Right lobe of liver (tissue), 6 donors: ENCODE results near the gene ERVMER34-1. TPM values are rescaled to one million over a fixed set of nuclear protein-coding genes. Genes with fewer than 3 reads are reported as not detected.

ENCODE experiments used
- ATAC-seq, 4 donors: fragments of 200-7000 bp; cut with Tn5 transposase; one replicate each; pipeline ENCODE4 v1.9.1; 2020; ENCODE audit warnings: mild to moderate bottlenecking in 4 of 4, moderate library complexity in 4 of 4
- DNase-seq, 3 donors: peaks; one replicate each; pipeline ENCODE4 v3.0.0-alpha.2; 2020
- H3K27ac ChIP-seq, 3 donors: fragments of 200-600 bp; one replicate each; pipeline ENCODE4 v1.8.0; 2022
- H3K27me3 ChIP-seq, 2 donors: fragments of 200-600 bp; one replicate each; pipeline ENCODE4 v1.8.0; 2022
- H3K36me3 ChIP-seq, 4 donors: fragments of 200-600 bp; sonication (generic) in 1 of 4; one replicate each; pipeline versions ENCODE4 v1.5.1 to v1.8.0; 2017 to 2022; ENCODE audit warnings: control low read depth in 1 of 4
- H3K4me1 ChIP-seq, 4 donors: fragments of 200-600 bp; sonication (generic) in 1 of 4; one replicate each; pipeline versions ENCODE4 v1.5.1 to v1.8.0; 2017 to 2022; ENCODE audit warnings: control low read depth in 1 of 4
- H3K4me3 ChIP-seq, 3 donors: fragments of 200-600 bp; one replicate each; pipeline ENCODE4 v1.8.0; 2022
- H3K9me3 ChIP-seq, 4 donors: fragments of 200-600 bp; sonication (generic) in 1 of 4; one replicate each; pipeline versions ENCODE4 v1.5.1 to v1.8.0; 2017 to 2022; ENCODE audit warnings: control low read depth in 1 of 4
- CTCF ChIP-seq, 4 donors: fragments of 200-600 bp in 3 of 4; fragments of 450-650 bp in 1 of 4; IDR thresholded peaks; one replicate each; pipeline versions ENCODE4 v1.5.1 to v1.8.0; 2016 to 2022; ENCODE audit warnings: antibody characterized with exemption in 4 of 4, mild to moderate bottlenecking in 2 of 4
- POLR2A ChIP-seq: fragments of 450-650 bp; IDR thresholded peaks from one replicate; pipeline ENCODE4 v1.6.1; 2017; ENCODE audit warnings: antibody characterized with exemption, mild to moderate bottlenecking
- WGBS: methylation state at CpG from one replicate; pipeline ENCODE4 v1.1.6; 2018; ENCODE audit warnings: low coverage, low lambda C conversion rate; ENCODE audit not compliant: insufficient coverage; ENCODE audit errors: missing lambda C conversion rate; 5-methylcytosine and 5-hydroxymethylcytosine counted together
- intact Hi-C, 2 donors: fragments of 100-400 bp; cut with DNase I; formaldehyde crosslinking; loops; one replicate each; pipeline versions ENCODE4 v1.11.2 to v1.14.1; 2022
- total RNA-seq, 6 experiments: library from RNA; depleted of rRNA in 2 of 6; stranded (reverse); fragments of >200 nt in 2 of 6; fragmentation: NEBNext Ultra II Directional in 3 of 6; extraction: Animal tissue kit (Norgen Biotek cat#: 25700) in 3 of 6; gene quantifications; one replicate each; pipeline versions ENCODE4 v1.1.0 to v1.2.4, GENCODE V29; 2016 to 2023
- donor health status: DM: no; HTN: yes; CAD: no.
- donor health status: DM: no; HTN: no; CAD: no.
- donor health status: DM: no; HTN: no; CAD: no.
- donor health status: DM: no; HTN: yes; CAD: no.
- donor health status: DM: no; HTN: yes; CAD: no.

ERVMER34-1 gene
- total RNA-seq, 6 experiments from 2014 or later, result 0.04 to 0.20 (median 0.15) TPM; not detected in 2

GRCh38 chr4:52714597-52715254, 36.5 kb downstream of the ERVMER34-1 start:
- ATAC-seq (no peak), DNase-seq (no peak)
- intact Hi-C loops, result no loop called here
- no peak for TF ChIP-seq CTCF (IDR thresholded peaks at IDR 0.05)
- TF ChIP-seq POLR2A, result no peak
- no peaks in the 10 kb centered on the region for H3K27me3 ChIP-seq
- H3K4me3 ChIP-seq, result no peak overlapping the region
- no peaks in the 10 kb centered on the region for H3K9me3 ChIP-seq
- H3K36me3 ChIP-seq, result peaks cover 0 to 22% (median 0%) of the 10 kb centered on the region in 4 donors
- H3K4me1 ChIP-seq, result peaks cover 0 to 10% (median 4%) of the 10 kb centered on the region in 4 donors
- 78% methylated on average over 4 of the region's 4 CpGs for WGBS
- H3K27ac ChIP-seq, result no peak overlapping the region

- no peak for ATAC-seq
- H3K27ac ChIP-seq, result peak overlapping the region in 1 of 3 donors; percentile 90
- peaks cover 0 to 10% (median 4%) of the 10 kb centered on the region in 4 donors for H3K4me1 ChIP-seq
- no peak for TF ChIP-seq CTCF (IDR thresholded peaks at IDR 0.05)
- no peak for TF ChIP-seq POLR2A
- H3K36me3 ChIP-seq, result peaks cover 0 to 22% (median 0%) of the 10 kb centered on the region in 4 donors
- H3K9me3 ChIP-seq, result no peaks in the 10 kb centered on the region
- intact Hi-C loops, result no loop called here
- peak overlapping the region in 2 of 3 donors; percentile 89 to 92 for H3K4me3 ChIP-seq
- 74% methylated on average over 12 of the region's 12 CpGs for WGBS
- DNase-seq, result no peak
- no peaks in the 10 kb centered on the region for H3K27me3 ChIP-seq
Measured at GRCh38 chr4:52713456-52713937, 37.7 kb downstream of the ERVMER34-1 start.

- H3K4me3 ChIP-seq, result peak overlapping the region; percentile 89 to 92 (median 92)
- ATAC-seq, result peak; percentile 98 to 99 (median 98)
- peak overlapping the region; percentile 88 to 94 (median 90) for H3K27ac ChIP-seq
- intact Hi-C loops, result no loop called here
- H3K36me3 ChIP-seq, result peaks cover 0 to 22% (median 0%) of the 10 kb centered on the region in 4 donors
- peaks cover 0 to 10% (median 4%) of the 10 kb centered on the region in 4 donors for H3K4me1 ChIP-seq
- WGBS, result 0% methylated on average over 10 of the region's 87 CpGs
- DNase-seq, result peak; percentile 99
- no peaks in the 10 kb centered on the region for H3K9me3 ChIP-seq
- TF ChIP-seq POLR2A, result peak; percentile 89
- no peak for TF ChIP-seq CTCF (IDR thresholded peaks at IDR 0.05)
- no peaks in the 10 kb centered on the region for H3K27me3 ChIP-seq
Measured at GRCh38 chr4:52712251-52713130, 38.7 kb downstream of the ERVMER34-1 start.

- no peak for ATAC-seq
Measured at GRCh38 chr4:52711834-52712250, 39.4 kb downstream of the ERVMER34-1 start.

More at GRCh38 chr4:52711834-52712250, 39.4 kb downstream of the ERVMER34-1 start:
- no peak overlapping the region for H3K27ac ChIP-seq
- no peak for DNase-seq
- H3K9me3 ChIP-seq, result no peaks in the 10 kb centered on the region
- H3K36me3 ChIP-seq, result peaks cover 0 to 22% (median 0%) of the 10 kb centered on the region in 4 donors
- intact Hi-C loops, result no loop called here
- peaks cover 0 to 10% (median 4%) of the 10 kb centered on the region in 4 donors for H3K4me1 ChIP-seq
- H3K4me3 ChIP-seq, result peak overlapping the region in 2 of 3 donors; percentile 92
- 41% methylated on average over 5 of the region's 15 CpGs for WGBS
- H3K27me3 ChIP-seq, result no peaks in the 10 kb centered on the region
- no peak for TF ChIP-seq CTCF (IDR thresholded peaks at IDR 0.05)
- no peak for TF ChIP-seq POLR2A
